CD14-positive monocyte (primary cell): ENCODE results near the gene GALNT17. TPM values are rescaled to one million over a fixed set of nuclear protein-coding genes. Genes with fewer than 3 reads are reported as not detected.

Source experiments
- DNase-seq, 3 donors: peaks; one replicate each; pipeline ENCODE4 v3.0.0-alpha.2; 2011 to 2022
- H2AFZ ChIP-seq: 2 replicates; pipeline ENCODE4 v1.6.0; 2012; ENCODE audit warnings: mild to moderate bottlenecking, low read depth, low read length, inconsistent platforms; ENCODE audit not compliant: insufficient read depth, poor library complexity, severe bottlenecking
- H3K27ac ChIP-seq, 2 donors: 1 replicate in 1 of 2; 2 replicates in 1 of 2; pipeline ENCODE4 v1.5.1; 2012 to 2013; ENCODE audit warnings: low read length in 2 of 2, control low read depth in 1 of 2, inconsistent platforms in 1 of 2, low read depth in 1 of 2, mild to moderate bottlenecking in 1 of 2
- H3K27me3 ChIP-seq, 2 donors: one replicate each; pipeline versions ENCODE4 v1.6.0 to v1.6.1; 2011 to 2013; ENCODE audit warnings: low read length in 2 of 2; ENCODE audit not compliant: control insufficient read depth in 2 of 2, insufficient read depth in 2 of 2
- H3K36me3 ChIP-seq, 2 donors: replicated peaks in 1 of 2; 1 replicate in 1 of 2; 2 replicates in 1 of 2; pipeline versions ENCODE4 v1.5.1 to v1.6.1; 2012 to 2013; ENCODE audit warnings: low read length in 2 of 2, control low read depth in 1 of 2, inconsistent platforms in 1 of 2, mild to moderate bottlenecking in 1 of 2; ENCODE audit not compliant: insufficient read depth in 2 of 2, control insufficient read depth in 1 of 2
- H3K4me1 ChIP-seq, 2 donors: 1 replicate in 1 of 2; 2 replicates in 1 of 2; pipeline versions ENCODE4 v1.5.1 to v1.6.1; 2012 to 2013; ENCODE audit warnings: low read length in 2 of 2, control low read depth in 1 of 2, inconsistent platforms in 1 of 2, mild to moderate bottlenecking in 1 of 2, moderate library complexity in 1 of 2; ENCODE audit not compliant: insufficient read depth in 2 of 2, control insufficient read depth in 1 of 2
- H3K4me2 ChIP-seq: replicated peaks from 2 replicates; pipeline ENCODE3; 2012; ENCODE audit warnings: low read length, moderate library complexity, mild to moderate bottlenecking; ENCODE audit not compliant: poor library complexity, severe bottlenecking; ENCODE audit errors: extremely low read depth
- H3K4me3 ChIP-seq, 3 experiments: fragments of 200-600 bp in 1 of 3; sonication (generic) in 1 of 3; replicated peaks in 1 of 3; 1 replicate in 2 of 3; 2 replicates in 1 of 3; pipeline ENCODE4 v1.5.1; 2011 to 2013; ENCODE audit warnings: low read length in 3 of 3, mild to moderate bottlenecking in 3 of 3, control low read depth in 2 of 3, low read depth in 2 of 3, inconsistent platforms in 1 of 3, moderate library complexity in 1 of 3
- H3K79me2 ChIP-seq: 2 replicates; pipeline ENCODE4 v1.6.0; 2012; ENCODE audit warnings: mild to moderate bottlenecking, control low read depth, inconsistent platforms, low read length, moderate library complexity; ENCODE audit not compliant: insufficient read depth
- H3K9ac ChIP-seq: 2 replicates; pipeline ENCODE4 v1.6.0; 2017; ENCODE audit warnings: low read length, mild to moderate bottlenecking; ENCODE audit not compliant: insufficient read depth, poor library complexity, severe bottlenecking
- H3K9me3 ChIP-seq, 2 donors: replicated peaks in 1 of 2; 1 replicate in 1 of 2; 2 replicates in 1 of 2; pipeline versions ENCODE4 v1.5.1 to v1.6.1; 2012 to 2013; ENCODE audit warnings: low read length in 2 of 2, control low read depth in 1 of 2; ENCODE audit not compliant: control insufficient read depth in 1 of 2, insufficient read depth in 1 of 2
- H4K20me1 ChIP-seq: 2 replicates; pipeline ENCODE4 v1.6.0; 2012; ENCODE audit warnings: mild to moderate bottlenecking, low read length, control low read depth, moderate library complexity; ENCODE audit not compliant: insufficient read depth
- H3K27ac Mint-ChIP-seq, 7 donors: one replicate each; pipeline ENCODE4 v1.8.0; 2020; ENCODE audit warnings: mild to moderate bottlenecking in 7 of 7, mixed read lengths in 7 of 7, moderate library complexity in 6 of 7, inconsistent platforms in 2 of 7
- H3K27me3 Mint-ChIP-seq, 3 donors: one replicate each; pipeline ENCODE4 v1.8.0; 2021 to 2022; ENCODE audit warnings: low read depth in 3 of 3, mild to moderate bottlenecking in 3 of 3, mixed read lengths in 3 of 3, moderate library complexity in 3 of 3, inconsistent platforms in 1 of 3
- H3K36me3 Mint-ChIP-seq, 2 donors: one replicate each; pipeline ENCODE4 v1.8.0; 2020; ENCODE audit warnings: mixed read lengths in 2 of 2, inconsistent platforms in 1 of 2, mild to moderate bottlenecking in 1 of 2
- H3K4me1 Mint-ChIP-seq: one replicate; pipeline ENCODE4 v1.8.0; 2020; ENCODE audit warnings: mild to moderate bottlenecking, mixed read lengths
- H3K4me3 Mint-ChIP-seq, 2 donors: one replicate each; pipeline ENCODE4 v1.8.0; 2020; ENCODE audit warnings: mild to moderate bottlenecking in 2 of 2, mixed read lengths in 2 of 2, moderate library complexity in 1 of 2
- H3K9me3 Mint-ChIP-seq, 7 donors: one replicate each; pipeline ENCODE4 v1.8.0; 2020 to 2022; ENCODE audit warnings: mixed read lengths in 7 of 7, mild to moderate bottlenecking in 6 of 7, moderate library complexity in 6 of 7, inconsistent platforms in 2 of 7
- WGBS: methylation state at CpG from one replicate; pipeline ENCODE4 v1.1.5; 2013; ENCODE audit warnings: missing lambda C conversion rate; ENCODE audit not compliant: insufficient coverage; 5-methylcytosine and 5-hydroxymethylcytosine counted together
- intact Hi-C, 2 donors: fragments of 100-400 bp; cut with micrococcal nuclease; formaldehyde crosslinking; loops; one replicate each; pipeline versions ENCODE4 v1.15.0 to v1.15.1; 2023
- polyA plus RNA-seq, 3 donors: library from polyadenylated mRNA; depleted of rRNA in 1 of 3; unstranded in 2 of 3; stranded (reverse) in 1 of 3; fragments of 300-500 nt in 2 of 3; fragments of >200 nt in 1 of 3; fragmentation: Illumina TruSeq in 2 of 3; gene quantifications; 1 replicate in 2 of 3; 2 replicates in 1 of 3; pipeline ENCODE4 v1.2.3, GENCODE V29; 2012 to 2021
- TF ChIP-seq, protein P1 (sequence below): fragments of 200-600 bp; IDR thresholded peaks from one replicate; pipeline ENCODE4 v1.8.0; 2022; ENCODE audit warnings: antibody characterized with exemption, mild to moderate bottlenecking

Gene GALNT17
- polyA plus RNA-seq, 3 donors = not detected

GRCh38 chr7:71466448-71467145 lies 334.7 kb downstream of the GALNT17 start:
- TF ChIP-seq, protein P1, sequence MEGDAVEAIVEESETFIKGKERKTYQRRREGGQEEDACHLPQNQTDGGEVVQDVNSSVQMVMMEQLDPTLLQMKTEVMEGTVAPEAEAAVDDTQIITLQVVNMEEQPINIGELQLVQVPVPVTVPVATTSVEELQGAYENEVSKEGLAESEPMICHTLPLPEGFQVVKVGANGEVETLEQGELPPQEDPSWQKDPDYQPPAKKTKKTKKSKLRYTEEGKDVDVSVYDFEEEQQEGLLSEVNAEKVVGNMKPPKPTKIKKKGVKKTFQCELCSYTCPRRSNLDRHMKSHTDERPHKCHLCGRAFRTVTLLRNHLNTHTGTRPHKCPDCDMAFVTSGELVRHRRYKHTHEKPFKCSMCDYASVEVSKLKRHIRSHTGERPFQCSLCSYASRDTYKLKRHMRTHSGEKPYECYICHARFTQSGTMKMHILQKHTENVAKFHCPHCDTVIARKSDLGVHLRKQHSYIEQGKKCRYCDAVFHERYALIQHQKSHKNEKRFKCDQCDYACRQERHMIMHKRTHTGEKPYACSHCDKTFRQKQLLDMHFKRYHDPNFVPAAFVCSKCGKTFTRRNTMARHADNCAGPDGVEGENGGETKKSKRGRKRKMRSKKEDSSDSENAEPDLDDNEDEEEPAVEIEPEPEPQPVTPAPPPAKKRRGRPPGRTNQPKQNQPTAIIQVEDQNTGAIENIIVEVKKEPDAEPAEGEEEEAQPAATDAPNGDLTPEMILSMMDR = no peak
- Mint-ChIP-seq H3K27me3 (peaks cover 0 to 2% (median 0%) of the 10 kb centered on the region in 3 donors), H3K36me3 (no peaks in the 10 kb centered on the region), H3K4me1 (no peaks in the 10 kb centered on the region), H3K27ac (no peak overlapping the region), H3K9me3 (peaks cover 3 to 23% (median 9%) of the 10 kb centered on the region in 7 donors), H3K4me3 (no peak overlapping the region)
- no peak for DNase-seq
- no peaks in the 10 kb centered on the region for H3K4me1 ChIP-seq
- 66% methylated on average over 3 of the region's 5 CpGs for WGBS
- no peak overlapping the region for H3K4me3 ChIP-seq
- intact Hi-C loops = no loop called here
- H3K27me3 ChIP-seq = no peaks in the 10 kb centered on the region
- peaks cover 7 to 21% of the 10 kb centered on the region in 2 donors for H3K9me3 ChIP-seq
- H3K27ac ChIP-seq = no peak overlapping the region
- no peaks in the 10 kb centered on the region for H3K36me3 ChIP-seq
- H3K79me2 ChIP-seq = no peaks in the 10 kb centered on the region
- no peak overlapping the region for H2AFZ ChIP-seq
- H3K4me2 ChIP-seq = no peak overlapping the region
- no peaks in the 10 kb centered on the region for H4K20me1 ChIP-seq
- H3K9ac ChIP-seq = no peak overlapping the region

DNA sequence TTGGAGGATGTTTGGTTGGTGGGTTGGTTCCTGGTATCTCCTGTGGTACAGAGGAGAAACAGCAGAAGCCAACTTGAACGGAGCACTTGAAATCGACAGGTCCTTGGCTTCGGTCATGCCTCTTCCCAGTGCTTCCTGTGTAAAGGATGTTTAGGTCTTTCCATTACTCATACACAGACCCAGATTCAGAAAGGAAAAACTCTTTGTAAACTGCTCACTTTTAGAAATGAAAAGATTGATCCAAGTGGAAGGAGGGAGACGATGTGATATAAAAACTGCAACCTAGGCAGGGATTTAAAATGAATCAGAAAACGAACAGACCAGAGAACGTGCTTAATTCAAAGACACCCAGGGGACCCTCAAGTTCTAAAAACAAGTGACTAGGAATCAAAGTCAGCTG lies 338.4 kb downstream of the GALNT17 start:
- Mint-ChIP-seq H3K9me3 (peaks cover 0 to 21% (median 7%) of the 10 kb centered on the region in 7 donors), H3K4me3 (no peak overlapping the region), H3K27ac (no peak overlapping the region), H3K4me1 (no peaks in the 10 kb centered on the region), H3K36me3 (no peaks in the 10 kb centered on the region), H3K27me3 (no peaks in the 10 kb centered on the region)
- TF ChIP-seq, protein P1 = no peak
- Histone ChIP-seq H3K36me3 (no peaks in the 10 kb centered on the region), H3K9ac (no peak overlapping the region), H3K27ac (no peak overlapping the region), H3K4me1 (no peaks in the 10 kb centered on the region), H3K4me2 (no peak overlapping the region), H3K79me2 (no peaks in the 10 kb centered on the region), H4K20me1 (no peaks in the 10 kb centered on the region), H3K27me3 (no peaks in the 10 kb centered on the region), H3K4me3 (no peak overlapping the region), H3K9me3 (peaks cover 0 to 6% of the 10 kb centered on the region in 2 donors), H2AFZ (no peak overlapping the region)
- no peak for DNase-seq
- intact Hi-C loops = no loop called here
- 84% methylated on average over 3 of the region's 6 CpGs for WGBS
